ENCODE measurements around the gene CFAP77. TPM values are rescaled to one million over a fixed set of nuclear protein-coding genes. Genes with fewer than 3 reads are reported as not detected.
"Not testable (repeated sequence)": the region's sequence is repeated elsewhere in the genome, so short reads cannot be mapped to it uniquely, and the experiment has no call there.

The CFAP77 gene
- total RNA-seq, 2 donors from 2014 or later, result 2.4 TPM; not detected in 1

DNA sequence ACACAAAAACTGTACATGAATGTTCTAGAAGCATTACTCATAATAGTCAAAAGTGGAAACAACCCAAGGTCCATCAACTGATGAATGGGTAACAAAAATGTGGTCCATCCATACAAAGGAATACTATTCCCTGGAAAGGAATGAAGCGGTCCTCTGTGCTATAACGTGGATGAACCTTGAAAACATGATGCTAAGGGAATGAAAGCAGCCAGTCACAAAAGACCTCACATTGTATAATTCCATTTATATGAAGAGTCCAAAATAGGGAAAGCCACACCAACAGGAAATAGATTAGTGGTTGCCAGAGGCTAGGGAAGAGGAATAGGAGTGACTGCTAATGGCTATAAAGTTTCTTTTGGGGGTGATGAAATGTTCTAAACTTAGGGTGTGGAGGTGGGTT is 149.7 kb downstream of the CFAP77 start:
- no peaks in the 10 kb centered on the region for H3K36me3 ChIP-seq
- H3K4me3 ChIP-seq, result no peak overlapping the region
- H3K27ac ChIP-seq, result no peak overlapping the region
- peaks cover 4% of the 10 kb centered on the region for H3K27me3 ChIP-seq (replicated peaks; ENCODE audit: insufficient read depth)
- WGBS, result 92% methylated on average over 2 of the region's 2 CpGs
- no peaks in the 10 kb centered on the region for H3K4me1 ChIP-seq (replicated peaks)
- TF ChIP-seq CTCF (IDR thresholded peaks at IDR 0.05) (no peak), POLR2A (IDR thresholded peaks at IDR 0.05) (no peak), POLR2AphosphoS5 (IDR thresholded peaks at IDR 0.05) (no peak)
- intact Hi-C loops (cut with DNase I), result no loop called here
- no peak for DNase-seq (ENCODE audit: low spot score)
- H3K9me3 ChIP-seq, result no peaks in the 10 kb centered on the region

DNA sequence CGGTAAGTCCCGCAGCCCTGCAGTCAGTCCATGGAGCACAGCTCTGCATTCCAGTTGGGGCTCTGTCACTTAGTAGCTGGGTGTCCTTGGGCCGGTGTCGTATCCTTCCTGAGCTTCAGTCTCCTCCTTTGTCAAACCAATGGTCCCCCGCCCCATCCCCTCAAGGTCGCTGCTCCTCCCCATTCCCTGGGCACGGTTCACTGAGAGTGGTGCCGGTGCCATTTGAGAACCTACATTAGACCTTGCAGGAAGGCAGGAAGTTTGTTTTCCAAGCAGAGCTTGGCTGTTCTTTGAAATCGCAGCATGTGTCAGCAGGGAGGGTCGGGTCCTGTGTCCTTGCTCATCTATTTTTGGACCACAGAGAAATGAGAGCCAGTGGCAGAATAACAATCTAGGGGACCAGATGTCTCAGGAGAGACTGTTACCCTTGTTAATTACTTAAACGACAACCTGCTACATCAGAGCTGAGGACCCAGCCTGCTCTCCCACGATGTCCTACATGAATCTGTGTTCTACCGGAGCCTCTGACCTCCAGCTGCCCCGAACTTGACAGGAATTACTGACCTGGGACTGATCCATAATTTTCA is 150.7 kb downstream of the CFAP77 start:
- Histone ChIP-seq H3K27ac (no peak overlapping the region), H3K36me3 (no peaks in the 10 kb centered on the region), H3K4me1 (replicated peaks) (no peaks in the 10 kb centered on the region), H3K9me3 (no peaks in the 10 kb centered on the region), H3K4me3 (no peak overlapping the region), H3K27me3 (replicated peaks; ENCODE audit: insufficient read depth) (peaks cover 4% of the 10 kb centered on the region)
- TF ChIP-seq POLR2A (IDR thresholded peaks at IDR 0.05) (no peak), POLR2AphosphoS5 (IDR thresholded peaks at IDR 0.05) (no peak), CTCF (IDR thresholded peaks at IDR 0.05) (no peak)
- DNase-seq (ENCODE audit: low spot score), result no peak
- intact Hi-C loops (cut with DNase I), result no loop called here
- WGBS, result 31% methylated on average over 14 of the region's 14 CpGs

- no peaks in the 10 kb centered on the region for H3K4me1 ChIP-seq (replicated peaks)
- no peaks in the 10 kb centered on the region for H3K9me3 ChIP-seq
- no peak for DNase-seq (ENCODE audit: low spot score)
- H3K4me3 ChIP-seq, result no peak overlapping the region
- intact Hi-C loops (cut with DNase I), result no loop called here
- 36% methylated on average over 4 of the region's 4 CpGs for WGBS
- H3K27me3 ChIP-seq (replicated peaks; ENCODE audit: insufficient read depth), result peaks cover 2% of the 10 kb centered on the region
- TF ChIP-seq CTCF (IDR thresholded peaks at IDR 0.05), result no peak
- TF ChIP-seq POLR2A (IDR thresholded peaks at IDR 0.05), result no peak
- TF ChIP-seq POLR2AphosphoS5 (IDR thresholded peaks at IDR 0.05), result no peak
- no peak overlapping the region for H3K27ac ChIP-seq
- H3K36me3 ChIP-seq, result no peaks in the 10 kb centered on the region
Measured at GRCh38 chr9:132562306-132562573, 152.2 kb downstream of the CFAP77 start.

GRCh38 chr9:132564526-132564925 is 154.5 kb downstream of the CFAP77 start:
- 70% methylated on average over 6 of the region's 6 CpGs for WGBS
- no peaks in the 10 kb centered on the region for H3K9me3 ChIP-seq
- H3K36me3 ChIP-seq, result no peaks in the 10 kb centered on the region
- DNase-seq (ENCODE audit: low spot score), result no peak
- no peaks in the 10 kb centered on the region for H3K4me1 ChIP-seq (replicated peaks)
- no peak overlapping the region for H3K27ac ChIP-seq
- intact Hi-C loops (cut with DNase I), result no loop called here
- TF ChIP-seq CTCF (IDR thresholded peaks at IDR 0.05), result no peak
- H3K27me3 ChIP-seq (replicated peaks; ENCODE audit: insufficient read depth), result peaks cover 2% of the 10 kb centered on the region
- no peak overlapping the region for H3K4me3 ChIP-seq

- H3K4me1 ChIP-seq (replicated peaks); H3K9me3 ChIP-seq; DNase-seq (ENCODE audit: low spot score); H3K4me3 ChIP-seq; H3K27me3 ChIP-seq (replicated peaks; ENCODE audit: insufficient read depth); intact Hi-C loops (cut with DNase I); H3K27ac ChIP-seq; H3K36me3 ChIP-seq: not testable (repeated sequence)
- 63% methylated on average over 2 of the region's 2 CpGs for WGBS
Measured at GRCh38 chr9:132568787-132569186, 158.8 kb downstream of the CFAP77 start.

Measured in prostate gland (tissue), 2 donors.